ENCODE results near the gene ACSS1.

ACSS1 gene

DNA sequence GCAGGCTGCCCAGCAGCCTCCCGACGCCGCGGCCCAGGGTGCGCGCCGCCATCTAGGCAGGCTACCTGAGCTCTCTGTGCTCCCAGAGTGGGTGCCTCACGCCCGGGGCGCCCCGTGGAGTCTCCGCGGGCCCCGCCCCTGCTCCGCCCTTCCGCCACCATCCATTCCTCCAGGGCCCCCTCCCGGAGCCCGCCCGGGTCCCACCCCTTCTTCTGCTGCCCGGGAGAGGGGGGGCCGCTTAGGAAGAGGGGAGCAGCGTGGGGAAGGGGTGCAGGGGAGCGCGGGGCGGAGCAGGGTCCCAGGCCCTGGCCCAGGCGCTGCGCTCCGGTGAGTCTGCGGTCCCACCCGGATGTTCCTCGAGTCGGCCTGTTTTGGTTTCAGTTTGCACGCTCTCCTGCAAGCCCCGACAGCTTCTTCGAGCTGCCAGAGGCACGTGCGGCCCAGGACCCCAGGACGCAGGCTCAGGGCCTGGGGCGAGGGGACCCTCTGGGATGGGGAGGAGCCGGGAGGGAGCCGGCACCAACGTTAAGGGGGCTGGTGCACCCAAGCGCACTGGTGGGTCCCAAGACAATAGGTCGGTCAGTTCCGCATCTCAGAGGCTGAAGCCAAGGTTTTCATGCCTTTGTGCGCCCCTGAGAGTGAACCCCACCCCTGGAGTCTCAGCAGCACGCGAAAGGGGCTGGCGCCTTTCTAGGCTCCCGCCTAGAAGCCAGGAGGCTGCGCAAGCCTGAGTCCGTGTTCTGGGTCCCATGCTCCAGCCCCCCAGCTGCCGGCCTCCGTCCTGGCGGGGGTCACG lies at the start of gene ACSS1:
Gene ACSS1 (minus strand): TSS at position 89 of the 796 bp plus-strand sequence. CDS start 37 bp downstream, at position 52.
- no peaks in the 10 kb centered on the region for H3K9me3 ChIP-seq (ENCODE audit: control insufficient read depth in 5 of 5, low read length in 5 of 5)
- H3K36me3 ChIP-seq (ENCODE audit: control insufficient read depth in 5 of 5, insufficient read depth in 5 of 5, low read length in 5 of 5), result no peaks in the 10 kb centered on the region
- H3K27ac ChIP-seq (ENCODE audit: low read depth, low read length), result peak within 1 kb of the TSS; percentile 69
- H3K9ac ChIP-seq (ENCODE audit: low read length in 5 of 5), result peak within 1 kb of the TSS in 4 of 5 donors; percentile 41 to 81 (median 72)
- H3K4me3 ChIP-seq (ENCODE audit: low read depth in 1 of 5, low read length in 5 of 5), result peak within 1 kb of the TSS; percentile 59 to 89 (median 78)
- H3K4me1 ChIP-seq (ENCODE audit: control insufficient read depth in 5 of 5, insufficient read depth in 5 of 5, low read length in 5 of 5), result peaks cover 12 to 61% (median 51%) of the 10 kb centered on the region in 5 donors
- peaks cover 0 to 4% (median 0%) of the 10 kb centered on the region in 5 donors for H3K27me3 ChIP-seq (ENCODE audit: control insufficient read depth in 5 of 5, insufficient read depth in 4 of 5, low read length in 5 of 5)

DNA sequence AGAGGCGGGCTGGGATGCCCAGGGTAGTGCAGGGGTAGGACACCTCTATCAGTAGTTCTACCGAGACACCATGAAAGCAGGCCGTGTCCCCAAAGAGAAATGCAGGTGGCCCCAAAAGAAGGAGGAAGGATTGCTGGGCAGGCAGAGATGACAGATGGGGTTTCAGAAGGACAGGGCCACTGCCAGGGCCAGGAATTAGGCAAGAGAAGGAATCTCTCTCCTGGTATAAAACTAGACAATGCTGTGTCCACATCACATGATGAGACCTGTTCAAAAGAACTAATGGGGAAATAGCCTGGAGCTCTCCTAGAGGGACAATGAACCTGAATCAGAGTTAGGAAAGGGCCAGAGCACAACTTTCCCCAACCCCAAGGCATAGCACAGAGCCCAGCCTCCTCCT lies 45.6 kb upstream of the ACSS1 start:
- Histone ChIP-seq H3K9ac (ENCODE audit: low read length in 5 of 5) (no peak overlapping the region), H3K27me3 (ENCODE audit: control insufficient read depth in 5 of 5, insufficient read depth in 4 of 5, low read length in 5 of 5) (peaks cover 3 to 11% (median 5%) of the 10 kb centered on the region in 5 donors), H3K4me1 (ENCODE audit: control insufficient read depth in 5 of 5, insufficient read depth in 5 of 5, low read length in 5 of 5) (no peaks in the 10 kb centered on the region), H3K27ac (ENCODE audit: low read depth, low read length) (no peak overlapping the region), H3K4me3 (ENCODE audit: low read depth in 1 of 5, low read length in 5 of 5) (no peak overlapping the region), H3K36me3 (ENCODE audit: control insufficient read depth in 5 of 5, insufficient read depth in 5 of 5, low read length in 5 of 5) (no peaks in the 10 kb centered on the region), H3K9me3 (ENCODE audit: control insufficient read depth in 5 of 5, low read length in 5 of 5) (no peaks in the 10 kb centered on the region)

DNA sequence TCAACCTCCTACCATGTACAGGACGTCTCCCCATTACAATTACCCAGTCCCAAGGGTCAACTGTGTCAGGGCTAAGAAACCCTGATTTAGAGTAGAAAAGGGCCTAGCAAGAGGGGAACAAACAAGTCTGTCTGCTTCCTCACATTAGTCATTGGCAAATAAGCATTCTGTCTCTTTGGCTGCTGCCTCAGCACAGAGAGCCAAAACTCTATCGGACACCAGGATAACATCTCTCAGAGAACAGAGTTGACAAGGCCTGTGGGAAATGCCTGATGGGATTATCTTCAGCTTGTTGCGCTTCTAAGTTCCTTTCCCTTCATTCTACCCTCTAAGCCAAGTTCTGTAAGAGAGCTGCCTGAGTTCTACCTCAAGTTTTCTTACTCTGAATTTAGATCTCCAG lies 43.0 kb upstream of the ACSS1 start:
- Histone ChIP-seq H3K9me3 (ENCODE audit: control insufficient read depth in 5 of 5, low read length in 5 of 5) (no peaks in the 10 kb centered on the region), H3K4me3 (ENCODE audit: low read depth in 1 of 5, low read length in 5 of 5) (no peak overlapping the region), H3K9ac (ENCODE audit: low read length in 5 of 5) (no peak overlapping the region), H3K27ac (ENCODE audit: low read depth, low read length) (no peak overlapping the region), H3K27me3 (ENCODE audit: control insufficient read depth in 5 of 5, insufficient read depth in 4 of 5, low read length in 5 of 5) (peaks cover 3 to 11% (median 5%) of the 10 kb centered on the region in 5 donors), H3K36me3 (ENCODE audit: control insufficient read depth in 5 of 5, insufficient read depth in 5 of 5, low read length in 5 of 5) (no peaks in the 10 kb centered on the region), H3K4me1 (ENCODE audit: control insufficient read depth in 5 of 5, insufficient read depth in 5 of 5, low read length in 5 of 5) (no peaks in the 10 kb centered on the region)

DNA sequence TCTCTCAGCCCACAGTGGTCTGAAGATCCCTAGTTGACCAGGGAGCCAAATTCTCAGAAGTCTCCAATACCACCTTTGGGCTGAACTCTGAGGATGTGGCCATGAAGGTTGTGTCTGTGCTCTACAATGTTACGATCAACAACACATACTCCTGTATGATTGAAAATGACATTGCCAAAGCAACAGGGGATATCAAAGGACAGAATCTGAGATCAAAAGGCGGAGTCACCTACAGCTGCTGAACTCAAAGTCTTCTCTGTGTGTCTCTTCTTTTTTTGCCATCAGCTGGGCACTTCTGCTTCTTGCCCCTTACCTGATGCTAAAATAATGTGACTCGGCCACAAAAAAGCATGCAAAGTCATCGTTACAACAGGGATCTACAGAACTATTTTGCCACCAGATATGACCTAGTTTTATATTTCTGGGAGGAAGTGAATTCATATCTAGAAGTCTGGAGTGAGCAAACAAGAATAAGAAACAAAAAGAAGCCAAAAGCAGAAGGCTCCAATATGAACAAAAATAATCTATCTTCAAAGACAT lies 41.7 kb upstream of the ACSS1 start:
- Histone ChIP-seq H3K4me3 (ENCODE audit: low read depth in 1 of 5, low read length in 5 of 5) (no peak overlapping the region), H3K4me1 (ENCODE audit: control insufficient read depth in 5 of 5, insufficient read depth in 5 of 5, low read length in 5 of 5) (no peaks in the 10 kb centered on the region), H3K9me3 (ENCODE audit: control insufficient read depth in 5 of 5, low read length in 5 of 5) (no peaks in the 10 kb centered on the region), H3K27ac (ENCODE audit: low read depth, low read length) (no peak overlapping the region), H3K9ac (ENCODE audit: low read length in 5 of 5) (no peak overlapping the region), H3K27me3 (ENCODE audit: control insufficient read depth in 5 of 5, insufficient read depth in 4 of 5, low read length in 5 of 5) (peaks cover 3 to 9% (median 5%) of the 10 kb centered on the region in 5 donors), H3K36me3 (ENCODE audit: control insufficient read depth in 5 of 5, insufficient read depth in 5 of 5, low read length in 5 of 5) (no peaks in the 10 kb centered on the region)

DNA sequence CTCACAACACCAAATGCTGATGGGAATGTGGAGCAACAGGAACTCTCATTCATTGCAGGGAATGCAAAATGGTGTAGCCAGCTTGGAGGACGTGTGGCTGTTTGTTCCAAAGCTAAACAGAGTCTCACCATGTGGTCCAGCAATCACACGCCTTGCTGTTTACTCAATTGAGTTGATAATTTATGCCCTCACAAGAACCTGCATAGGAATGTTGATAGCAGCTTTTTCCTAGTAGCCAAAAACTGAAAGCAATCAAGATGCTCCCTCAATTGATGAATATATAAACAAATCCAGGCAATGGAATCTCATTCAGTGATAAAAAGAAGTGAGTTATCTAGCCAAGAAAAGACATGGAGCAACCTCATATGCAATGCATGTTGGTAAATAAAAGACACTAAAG lies 39.6 kb upstream of the ACSS1 start:
- no peak overlapping the region for H3K27ac ChIP-seq (ENCODE audit: low read depth, low read length)
- H3K9ac ChIP-seq (ENCODE audit: low read length in 5 of 5), result no peak overlapping the region
- H3K36me3 ChIP-seq (ENCODE audit: control insufficient read depth in 5 of 5, insufficient read depth in 5 of 5, low read length in 5 of 5), result no peaks in the 10 kb centered on the region
- H3K4me3 ChIP-seq (ENCODE audit: low read depth in 1 of 5, low read length in 5 of 5), result no peak overlapping the region
- no peaks in the 10 kb centered on the region for H3K4me1 ChIP-seq (ENCODE audit: control insufficient read depth in 5 of 5, insufficient read depth in 5 of 5, low read length in 5 of 5)
- H3K27me3 ChIP-seq (ENCODE audit: control insufficient read depth in 5 of 5, insufficient read depth in 4 of 5, low read length in 5 of 5), result no peaks in the 10 kb centered on the region
- H3K9me3 ChIP-seq (ENCODE audit: control insufficient read depth in 5 of 5, low read length in 5 of 5), result no peaks in the 10 kb centered on the region

DNA sequence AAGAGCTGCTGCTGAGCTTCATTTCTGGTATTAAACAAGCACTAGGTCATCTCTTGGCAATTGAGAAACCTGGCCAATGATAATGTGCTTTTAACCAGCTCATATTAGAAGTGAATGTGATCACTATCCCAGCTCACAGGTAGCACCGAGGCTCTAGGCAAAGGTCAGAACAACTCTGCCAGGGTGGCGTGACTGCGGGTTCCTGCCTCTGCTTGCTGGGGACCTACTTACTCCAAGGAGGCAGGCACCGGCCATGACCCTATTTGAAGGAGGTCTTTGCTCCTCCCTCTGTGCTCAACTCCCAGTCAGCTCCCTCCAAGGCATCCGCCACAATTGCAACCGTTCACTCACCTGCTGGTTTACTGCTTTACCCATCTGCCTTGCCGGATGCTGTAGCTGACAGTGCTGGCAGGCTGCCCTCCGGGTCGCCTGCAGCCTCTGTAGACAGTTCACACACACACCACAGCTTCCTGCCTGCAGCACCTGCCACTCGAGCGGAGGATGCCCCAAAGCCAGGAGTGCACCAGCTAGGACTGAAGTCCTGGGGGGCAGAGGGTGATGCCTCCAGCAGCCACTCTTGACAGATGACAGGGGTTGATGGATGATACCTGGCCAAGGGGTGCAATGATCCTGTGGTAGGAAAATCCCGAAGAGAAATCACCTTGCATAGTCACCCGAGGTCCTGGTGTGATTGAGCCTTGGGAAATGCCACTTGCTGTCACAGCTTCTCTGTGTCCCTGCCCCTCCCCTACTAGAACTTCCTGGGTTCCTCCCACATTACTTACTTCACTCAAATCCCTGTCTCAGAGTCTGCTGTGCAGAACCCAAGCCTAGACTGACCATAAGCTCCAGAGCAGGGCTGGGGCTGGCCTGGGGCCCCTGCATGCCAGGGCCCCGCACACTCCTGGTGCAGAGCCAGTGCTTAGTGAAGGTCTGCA lies 32.8 kb upstream of the ACSS1 start:
- no peak overlapping the region for H3K9ac ChIP-seq (ENCODE audit: low read length in 5 of 5)
- no peak overlapping the region for H3K27ac ChIP-seq (ENCODE audit: low read depth, low read length)
- peaks cover 18 to 33% (median 29%) of the 10 kb centered on the region in 5 donors for H3K27me3 ChIP-seq (ENCODE audit: control insufficient read depth in 5 of 5, insufficient read depth in 4 of 5, low read length in 5 of 5)
- no peaks in the 10 kb centered on the region for H3K4me1 ChIP-seq (ENCODE audit: control insufficient read depth in 5 of 5, insufficient read depth in 5 of 5, low read length in 5 of 5)
- no peaks in the 10 kb centered on the region for H3K36me3 ChIP-seq (ENCODE audit: control insufficient read depth in 5 of 5, insufficient read depth in 5 of 5, low read length in 5 of 5)
- H3K9me3 ChIP-seq (ENCODE audit: control insufficient read depth in 5 of 5, low read length in 5 of 5), result no peaks in the 10 kb centered on the region
- H3K4me3 ChIP-seq (ENCODE audit: low read depth in 1 of 5, low read length in 5 of 5), result no peak overlapping the region

DNA sequence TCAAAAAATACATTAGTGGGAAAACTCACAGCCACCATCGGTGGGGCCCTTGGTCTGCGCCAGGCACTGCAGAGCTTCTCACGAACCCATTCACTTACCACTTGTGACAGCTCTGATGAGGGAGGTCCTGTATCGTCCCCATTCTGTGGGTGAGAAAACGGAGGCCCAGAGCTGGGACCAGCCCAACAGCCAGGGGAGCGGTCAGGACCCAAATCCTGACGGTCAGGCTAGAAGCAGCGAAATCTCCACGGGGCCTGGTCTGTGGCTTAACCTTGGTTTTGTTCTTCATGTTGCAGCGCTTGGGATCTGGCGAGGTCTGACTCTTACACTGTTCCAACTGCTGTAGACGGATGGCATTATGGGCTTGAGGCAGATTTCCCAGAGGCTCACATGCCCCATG lies 31.7 kb upstream of the ACSS1 start:
- Histone ChIP-seq H3K36me3 (ENCODE audit: control insufficient read depth in 5 of 5, insufficient read depth in 5 of 5, low read length in 5 of 5) (no peaks in the 10 kb centered on the region), H3K27me3 (ENCODE audit: control insufficient read depth in 5 of 5, insufficient read depth in 4 of 5, low read length in 5 of 5) (peaks cover 28 to 43% (median 39%) of the 10 kb centered on the region in 5 donors), H3K9ac (ENCODE audit: low read length in 5 of 5) (no peak overlapping the region), H3K27ac (ENCODE audit: low read depth, low read length) (no peak overlapping the region), H3K4me1 (ENCODE audit: control insufficient read depth in 5 of 5, insufficient read depth in 5 of 5, low read length in 5 of 5) (peaks cover 0 to under 1% (median 0%) of the 10 kb centered on the region in 5 donors), H3K9me3 (ENCODE audit: control insufficient read depth in 5 of 5, low read length in 5 of 5) (no peaks in the 10 kb centered on the region), H3K4me3 (ENCODE audit: low read depth in 1 of 5, low read length in 5 of 5) (no peak overlapping the region)

DNA sequence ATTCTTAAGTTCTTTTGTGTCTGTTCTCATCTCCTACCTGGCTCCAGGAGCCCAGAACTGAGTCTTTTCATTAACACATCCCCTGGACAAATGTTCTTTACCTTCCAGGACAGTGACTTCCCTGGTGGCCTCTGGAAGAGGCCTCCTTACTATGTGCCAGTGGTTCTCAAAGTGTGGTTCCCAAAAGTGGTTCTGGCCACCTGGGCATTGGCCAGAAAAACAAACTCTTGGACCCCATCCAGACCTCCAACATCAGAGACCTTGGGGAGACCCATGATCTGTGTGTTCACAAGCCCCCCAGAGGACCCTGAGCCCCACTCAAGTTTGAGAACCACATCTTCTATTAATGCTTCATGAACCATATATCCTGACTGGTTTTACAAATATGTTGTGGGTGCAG lies 31.2 kb upstream of the ACSS1 start:
- no peaks in the 10 kb centered on the region for H3K9me3 ChIP-seq (ENCODE audit: control insufficient read depth in 5 of 5, low read length in 5 of 5)
- H3K9ac ChIP-seq (ENCODE audit: low read length in 5 of 5), result no peak overlapping the region
- peaks cover 34 to 48% (median 44%) of the 10 kb centered on the region in 5 donors for H3K27me3 ChIP-seq (ENCODE audit: control insufficient read depth in 5 of 5, insufficient read depth in 4 of 5, low read length in 5 of 5)
- H3K36me3 ChIP-seq (ENCODE audit: control insufficient read depth in 5 of 5, insufficient read depth in 5 of 5, low read length in 5 of 5), result no peaks in the 10 kb centered on the region
- H3K27ac ChIP-seq (ENCODE audit: low read depth, low read length), result no peak overlapping the region
- H3K4me1 ChIP-seq (ENCODE audit: control insufficient read depth in 5 of 5, insufficient read depth in 5 of 5, low read length in 5 of 5), result peaks cover 0 to 6% (median 0%) of the 10 kb centered on the region in 5 donors
- no peak overlapping the region for H3K4me3 ChIP-seq (ENCODE audit: low read depth in 1 of 5, low read length in 5 of 5)

DNA sequence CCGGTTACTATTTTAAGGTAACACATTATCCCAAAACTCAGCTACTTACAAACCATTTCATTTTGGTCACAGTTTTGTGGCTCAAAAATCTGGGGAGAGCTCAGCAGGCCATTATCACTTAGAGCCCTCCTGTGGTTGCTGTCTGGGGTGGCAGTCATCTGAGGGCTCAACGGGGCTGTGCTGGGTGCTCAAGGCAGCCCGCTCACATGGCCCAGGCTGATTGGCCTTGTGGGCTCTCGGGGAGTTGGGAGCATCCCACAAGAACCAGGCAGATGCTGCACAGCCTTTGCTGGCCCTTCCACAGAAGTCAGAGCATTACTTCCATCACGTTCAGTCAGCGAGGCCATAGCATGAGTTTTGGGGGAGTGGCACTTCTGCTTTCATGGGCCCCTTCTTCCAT lies 30.3 kb upstream of the ACSS1 start:
- no peak overlapping the region for H3K4me3 ChIP-seq (ENCODE audit: low read depth in 1 of 5, low read length in 5 of 5)
- H3K36me3 ChIP-seq (ENCODE audit: control insufficient read depth in 5 of 5, insufficient read depth in 5 of 5, low read length in 5 of 5), result no peaks in the 10 kb centered on the region
- H3K9ac ChIP-seq (ENCODE audit: low read length in 5 of 5), result no peak overlapping the region
- H3K27me3 ChIP-seq (ENCODE audit: control insufficient read depth in 5 of 5, insufficient read depth in 4 of 5, low read length in 5 of 5), result peaks cover 42 to 57% (median 53%) of the 10 kb centered on the region in 5 donors
- H3K4me1 ChIP-seq (ENCODE audit: control insufficient read depth in 5 of 5, insufficient read depth in 5 of 5, low read length in 5 of 5), result peaks cover 0 to 14% (median 0%) of the 10 kb centered on the region in 5 donors
- H3K9me3 ChIP-seq (ENCODE audit: control insufficient read depth in 5 of 5, low read length in 5 of 5), result no peaks in the 10 kb centered on the region
- H3K27ac ChIP-seq (ENCODE audit: low read depth, low read length), result no peak overlapping the region
